DND-41 (cell line): Measurements from ENCODE around the gene SERPINA5.

Experiments
- CTCF ChIP-seq: IDR thresholded peaks from 2 replicates; pipeline ENCODE4 v1.5.1; 2012; ENCODE audit warnings: borderline replicate concordance, low read length, moderate library complexity, mild to moderate bottlenecking; ENCODE audit not compliant: poor library complexity, severe bottlenecking; ENCODE audit errors: extremely low read depth
- EZH2 ChIP-seq: IDR thresholded peaks from 3 replicates; pipeline ENCODE4 v1.6.1; 2012; ENCODE audit warnings: borderline replicate concordance, low read depth, mild to moderate bottlenecking, moderate library complexity, low read length, inconsistent platforms; ENCODE audit not compliant: severe bottlenecking

- TF ChIP-seq CTCF (no peak), EZH2 (no peak)
Observed at GRCh38 chr14:94632305-94632590, 51.0 kb downstream of the SERPINA5 start.
